GM18519 (cell line): ENCODE results near the gene FOXL3.
"Not testable (repeated sequence)": the region's sequence is repeated elsewhere in the genome, so short reads cannot be mapped to it uniquely, and the experiment has no call there.

Experiments
- ATAC-seq: cut with Tn5 transposase; IDR thresholded peaks from one replicate; pipeline ENCODE4 v1.9.1; 2021; ENCODE audit warnings: mild to moderate bottlenecking, moderate library complexity; ENCODE audit not compliant: unreplicated experiment, low FRiP score

FOXL3 gene

GRCh38 chr7:285731-286130 lies 4.2 kb upstream of the FOXL3 start:
- ATAC-seq: no peak

- ATAC-seq: no peak
Observed at GRCh38 chr7:286266-286665, 3.7 kb upstream of the FOXL3 start.

- no peak for ATAC-seq
Observed at GRCh38 chr7:288671-289101, 1.3 kb upstream of the FOXL3 start.

GRCh38 chr7:289209-289755 lies 688 bp upstream of the FOXL3 start:
- no peak for ATAC-seq

- no peak for ATAC-seq
Observed at GRCh38 chr7:290554-291372, 793 bp downstream of the FOXL3 start.

GRCh38 chr7:291373-292092 lies 1.6 kb downstream of the FOXL3 start:
- no peak for ATAC-seq

GRCh38 chr7:292226-292625 lies 2.3 kb downstream of the FOXL3 start:
- no peak for ATAC-seq

GRCh38 chr7:292826-293225 lies 2.9 kb downstream of the FOXL3 start:
- ATAC-seq: no peak

GRCh38 chr7:293681-294439 lies 3.9 kb downstream of the FOXL3 start:
- no peak for ATAC-seq

GRCh38 chr7:294440-295154 lies 4.6 kb downstream of the FOXL3 start:
- no peak for ATAC-seq

GRCh38 chr7:295155-296154 lies 5.5 kb downstream of the FOXL3 start:
- no peak for ATAC-seq

GRCh38 chr7:296373-296945 lies 6.5 kb downstream of the FOXL3 start:
- ATAC-seq: no peak

- ATAC-seq: not testable (repeated sequence)
Observed at GRCh38 chr7:297141-297540, 7.2 kb downstream of the FOXL3 start.

- no peak for ATAC-seq
Observed at GRCh38 chr7:297611-298374, 7.8 kb downstream of the FOXL3 start.

- ATAC-seq: no peak
Observed at GRCh38 chr7:298375-298702, 8.4 kb downstream of the FOXL3 start.

GRCh38 chr7:298743-299142 lies 8.8 kb downstream of the FOXL3 start:
- no peak for ATAC-seq

GRCh38 chr7:299169-299568 lies 9.2 kb downstream of the FOXL3 start:
- no peak for ATAC-seq

GRCh38 chr7:299628-300027 lies 9.7 kb downstream of the FOXL3 start:
- ATAC-seq: no peak
